ENCODE measurements around the gene NECTIN1. TPM values are rescaled to one million over a fixed set of nuclear protein-coding genes. Genes with fewer than 3 reads are reported as not detected.

The NECTIN1 gene
- total and polyA plus RNA-seq, 4 donors, result 4.7 to 18.3 (median 7.3) TPM

GRCh38 chr11:119763071-119763728 is 34.2 kb upstream of the NECTIN1 start:
- Histone ChIP-seq H3K9ac (ENCODE audit: insufficient read depth in 1 of 2, low read length in 2 of 2) (no peak overlapping the region), H3K36me3 (ENCODE audit: control insufficient read depth in 4 of 4, insufficient read depth in 4 of 4, low read length in 4 of 4) (no peaks in the 10 kb centered on the region), H3K4me1 (ENCODE audit: control insufficient read depth in 5 of 5, insufficient read depth in 5 of 5, low read length in 5 of 5) (no peaks in the 10 kb centered on the region), H3K27me3 (ENCODE audit: control insufficient read depth in 3 of 3, insufficient read depth in 3 of 3, low read length in 2 of 3) (no peaks in the 10 kb centered on the region), H3K9me3 (ENCODE audit: control insufficient read depth in 4 of 4, insufficient read depth in 3 of 4, low read length in 3 of 4) (peaks cover 0 to 2% (median under 1%) of the 10 kb centered on the region in 4 donors), H3K4me3 (no peak overlapping the region), H3K27ac (ENCODE audit: low read depth in 1 of 2, low read length in 1 of 2) (no peak overlapping the region)
- no peak for ATAC-seq (ENCODE audit: insufficient read depth, low FRiP score)
- no peak for DNase-seq
- TF ChIP-seq CTCF (IDR thresholded peaks at IDR 0.05; ENCODE audit: control extremely low read depth, extremely low read depth), result no peak
- 77 to 78% methylated on average over 11 of the region's 11 CpGs for WGBS, 2 donors

GRCh38 chr11:119759747-119760412 is 30.9 kb upstream of the NECTIN1 start:
- Histone ChIP-seq H3K9ac (ENCODE audit: insufficient read depth in 1 of 2, low read length in 2 of 2) (no peak overlapping the region), H3K27ac (ENCODE audit: low read depth in 1 of 2, low read length in 1 of 2) (no peak overlapping the region), H3K27me3 (ENCODE audit: control insufficient read depth in 3 of 3, insufficient read depth in 3 of 3, low read length in 2 of 3) (no peaks in the 10 kb centered on the region), H3K9me3 (ENCODE audit: control insufficient read depth in 4 of 4, insufficient read depth in 3 of 4, low read length in 3 of 4) (no peaks in the 10 kb centered on the region), H3K36me3 (ENCODE audit: control insufficient read depth in 4 of 4, insufficient read depth in 4 of 4, low read length in 4 of 4) (no peaks in the 10 kb centered on the region), H3K4me1 (ENCODE audit: control insufficient read depth in 5 of 5, insufficient read depth in 5 of 5, low read length in 5 of 5) (peaks cover 0 to 5% (median 0%) of the 10 kb centered on the region in 5 donors), H3K4me3 (no peak overlapping the region)
- 80 to 85% methylated on average over 5 of the region's 5 CpGs for WGBS, 2 donors
- ATAC-seq (ENCODE audit: insufficient read depth, low FRiP score), result no peak
- TF ChIP-seq CTCF (IDR thresholded peaks at IDR 0.05; ENCODE audit: control extremely low read depth, extremely low read depth), result no peak
- no peak for DNase-seq

- Histone ChIP-seq H3K27ac (ENCODE audit: low read depth in 1 of 2, low read length in 1 of 2) (no peak overlapping the region), H3K9ac (ENCODE audit: insufficient read depth in 1 of 2, low read length in 2 of 2) (no peak overlapping the region), H3K4me3 (no peak overlapping the region), H3K4me1 (ENCODE audit: control insufficient read depth in 5 of 5, insufficient read depth in 5 of 5, low read length in 5 of 5) (peaks cover 0 to 5% (median 0%) of the 10 kb centered on the region in 5 donors), H3K36me3 (ENCODE audit: control insufficient read depth in 4 of 4, insufficient read depth in 4 of 4, low read length in 4 of 4) (no peaks in the 10 kb centered on the region), H3K27me3 (ENCODE audit: control insufficient read depth in 3 of 3, insufficient read depth in 3 of 3, low read length in 2 of 3) (no peaks in the 10 kb centered on the region), H3K9me3 (ENCODE audit: control insufficient read depth in 4 of 4, insufficient read depth in 3 of 4, low read length in 3 of 4) (no peaks in the 10 kb centered on the region)
- DNase-seq (no peak), ATAC-seq (ENCODE audit: insufficient read depth, low FRiP score) (no peak)
- TF ChIP-seq CTCF (IDR thresholded peaks at IDR 0.05; ENCODE audit: control extremely low read depth, extremely low read depth), result no peak
- 45 to 54% methylated on average over 8 of the region's 8 CpGs for WGBS, 2 donors
Observed at GRCh38 chr11:119759324-119759723, 30.3 kb upstream of the NECTIN1 start.

Measured in lung (tissue), 12 donors.